Osteoblast (primary cell): ENCODE measurements around the gene KCNQ1. TPM values are rescaled to one million over a fixed set of nuclear protein-coding genes. Genes with fewer than 3 reads are reported as not detected.

Experiments
- DNase-seq: peaks from one replicate; pipeline ENCODE4 v3.0.0; 2011; ENCODE audit warnings: low spot score, mixed read lengths; ENCODE audit not compliant: insufficient read length; ENCODE audit errors: missing footprints
- H2AFZ ChIP-seq: 2 replicates; pipeline ENCODE4 v1.6.0; 2011; ENCODE audit warnings: mild to moderate bottlenecking, low read length
- H3K27ac ChIP-seq: 2 replicates; pipeline ENCODE4 v1.5.1; 2011; ENCODE audit warnings: mild to moderate bottlenecking, low read depth, low read length, moderate library complexity
- H3K27me3 ChIP-seq: 2 replicates; pipeline ENCODE4 v1.6.0; 2012; ENCODE audit warnings: mild to moderate bottlenecking, control low read depth, inconsistent platforms, low read length, moderate library complexity; ENCODE audit not compliant: insufficient read depth
- H3K36me3 ChIP-seq: 2 replicates; pipeline ENCODE4 v1.5.1; 2011; ENCODE audit warnings: mild to moderate bottlenecking, low read length, control low read depth, moderate library complexity; ENCODE audit not compliant: insufficient read depth
- H3K4me1 ChIP-seq: 2 replicates; pipeline ENCODE4 v1.5.1; 2011; ENCODE audit warnings: mild to moderate bottlenecking, low read length, control low read depth, moderate library complexity; ENCODE audit not compliant: insufficient read depth
- H3K4me2 ChIP-seq: 2 replicates; pipeline ENCODE4 v1.6.0; 2011; ENCODE audit warnings: mild to moderate bottlenecking, low read length; ENCODE audit not compliant: insufficient read depth
- H3K4me3 ChIP-seq: fragments of 200-600 bp; sonication (generic); 3 replicates; pipeline ENCODE4 v1.5.1; 2012; ENCODE audit warnings: mild to moderate bottlenecking, low read length, inconsistent platforms; ENCODE audit not compliant: insufficient read depth
- H3K79me2 ChIP-seq: 2 replicates; pipeline ENCODE4 v1.6.0; 2012; ENCODE audit warnings: mild to moderate bottlenecking, low read length, control low read depth, inconsistent platforms; ENCODE audit not compliant: insufficient read depth
- H3K9me3 ChIP-seq: 2 replicates; pipeline ENCODE4 v1.5.1; 2011; ENCODE audit warnings: low read depth, low read length, control low read depth
- H4K20me1 ChIP-seq: 2 replicates; pipeline ENCODE4 v1.6.0; 2012; ENCODE audit warnings: mild to moderate bottlenecking, low read length, control low read depth; ENCODE audit not compliant: insufficient read depth
- CTCF ChIP-seq: IDR thresholded peaks from 2 replicates; pipeline ENCODE4 v1.5.1; 2011; ENCODE audit warnings: mild to moderate bottlenecking, low read depth, low read length, moderate library complexity; ENCODE audit errors: extremely low read depth
- total RNA-seq: library from RNA; depleted of rRNA; stranded (reverse); fragments of >200 nt; gene quantifications from 2 replicates; pipeline ENCODE4 v1.2.3, GENCODE V29; 2012

KCNQ1 gene
- total RNA-seq, 1 donor: not detected

GRCh38 chr11:2807025-2807681 lies 362.3 kb downstream of the KCNQ1 start:
- Histone ChIP-seq H3K4me2 (no peak overlapping the region), H3K4me1 (no peaks in the 10 kb centered on the region), H3K4me3 (no peak overlapping the region), H2AFZ (no peak overlapping the region), H3K36me3 (no peaks in the 10 kb centered on the region), H3K79me2 (no peaks in the 10 kb centered on the region), H3K27ac (no peak overlapping the region), H4K20me1 (no peaks in the 10 kb centered on the region), H3K27me3 (peaks cover 47% of the 10 kb centered on the region), H3K9me3 (no peaks in the 10 kb centered on the region)
- no peak for TF ChIP-seq CTCF
- DNase-seq: peak; percentile 88

GRCh38 chr11:2807801-2808241 lies 363.0 kb downstream of the KCNQ1 start:
- no peaks in the 10 kb centered on the region for H3K79me2 ChIP-seq
- H3K36me3 ChIP-seq: no peaks in the 10 kb centered on the region
- H3K27ac ChIP-seq: no peak overlapping the region
- H3K9me3 ChIP-seq: no peaks in the 10 kb centered on the region
- no peaks in the 10 kb centered on the region for H3K4me1 ChIP-seq
- no peak for TF ChIP-seq CTCF
- peak; percentile 32 for DNase-seq
- no peak overlapping the region for H2AFZ ChIP-seq
- no peaks in the 10 kb centered on the region for H4K20me1 ChIP-seq
- peaks cover 47% of the 10 kb centered on the region for H3K27me3 ChIP-seq
- H3K4me2 ChIP-seq: no peak overlapping the region
- H3K4me3 ChIP-seq: no peak overlapping the region

GRCh38 chr11:2808850-2809846 lies 364.3 kb downstream of the KCNQ1 start:
- H2AFZ ChIP-seq: no peak overlapping the region
- no peaks in the 10 kb centered on the region for H3K9me3 ChIP-seq
- no peak overlapping the region for H3K4me2 ChIP-seq
- H3K27me3 ChIP-seq: peaks cover 46% of the 10 kb centered on the region
- H3K36me3 ChIP-seq: no peaks in the 10 kb centered on the region
- H3K4me3 ChIP-seq: no peak overlapping the region
- TF ChIP-seq CTCF: no peak
- H3K27ac ChIP-seq: no peak overlapping the region
- no peaks in the 10 kb centered on the region for H3K4me1 ChIP-seq
- H4K20me1 ChIP-seq: no peaks in the 10 kb centered on the region
- no peak for DNase-seq
- no peaks in the 10 kb centered on the region for H3K79me2 ChIP-seq

- H3K4me3 ChIP-seq: no peak overlapping the region
- no peaks in the 10 kb centered on the region for H3K79me2 ChIP-seq
- H3K27me3 ChIP-seq: peaks cover 39% of the 10 kb centered on the region
- H3K4me2 ChIP-seq: no peak overlapping the region
- H2AFZ ChIP-seq: no peak overlapping the region
- H3K27ac ChIP-seq: no peak overlapping the region
- DNase-seq: no peak
- no peaks in the 10 kb centered on the region for H3K36me3 ChIP-seq
- H4K20me1 ChIP-seq: no peaks in the 10 kb centered on the region
- H3K4me1 ChIP-seq: no peaks in the 10 kb centered on the region
- no peaks in the 10 kb centered on the region for H3K9me3 ChIP-seq
- no peak for TF ChIP-seq CTCF
These were observed 365.0 kb downstream of the KCNQ1 start for GRCh38 chr11:2809854-2810253.
